ENCODE data around the gene FAM174A.
"Not testable (repeated sequence)": the region's sequence is repeated elsewhere in the genome, so short reads cannot be mapped to it uniquely, and the experiment has no call there.

Gene FAM174A

GRCh38 chr5:100576217-100576751, 41.1 kb downstream of the FAM174A start:
- ATAC-seq = no peak

- ATAC-seq = no peak
These were observed 42.3 kb downstream of the FAM174A start for GRCh38 chr5:100577506-100577905.

GRCh38 chr5:100584069-100584468, 48.9 kb downstream of the FAM174A start:
- no peak for ATAC-seq

- no peak for ATAC-seq
These were observed 49.7 kb downstream of the FAM174A start for GRCh38 chr5:100584889-100585288.

- ATAC-seq = no peak
These were observed 55.7 kb downstream of the FAM174A start for GRCh38 chr5:100590867-100591266.

GRCh38 chr5:100595152-100595811, 60.1 kb downstream of the FAM174A start:
- no peak for ATAC-seq

GRCh38 chr5:100595812-100596173, 60.6 kb downstream of the FAM174A start:
- no peak for ATAC-seq

- no peak for ATAC-seq
These were observed 63.3 kb downstream of the FAM174A start for GRCh38 chr5:100598446-100598845.

- no peak for ATAC-seq
These were observed 65.3 kb downstream of the FAM174A start for GRCh38 chr5:100600298-100600994.

GRCh38 chr5:100603141-100603540, 68.0 kb downstream of the FAM174A start:
- ATAC-seq = no peak

- not testable (repeated sequence) for ATAC-seq
These were observed 68.8 kb downstream of the FAM174A start for GRCh38 chr5:100604021-100604420.

GRCh38 chr5:100609594-100609993, 74.4 kb downstream of the FAM174A start:
- peak; percentile 55 to 56 for ATAC-seq

- ATAC-seq = no peak
These were observed 79.1 kb downstream of the FAM174A start for GRCh38 chr5:100614308-100614707.

- no peak for ATAC-seq
These were observed 80.2 kb downstream of the FAM174A start for GRCh38 chr5:100615362-100615761.

- no peak for ATAC-seq
These were observed 81.1 kb downstream of the FAM174A start for GRCh38 chr5:100616291-100616690.

GRCh38 chr5:100616981-100617380, 81.8 kb downstream of the FAM174A start:
- no peak for ATAC-seq

GRCh38 chr5:100623719-100624118, 88.5 kb downstream of the FAM174A start:
- ATAC-seq = peak in 1 of 2 donors; percentile 36

GRCh38 chr5:100634937-100635534, 99.9 kb downstream of the FAM174A start:
- no peak for ATAC-seq
